Body of pancreas (tissue), 4 donors: ENCODE results near the gene TIPARP.

ENCODE experiments used
- CTCF ChIP-seq, 7 experiments: fragments of 450-650 bp in 4 of 7; fragments of 200-600 bp in 3 of 7; sonication (generic) in 3 of 7; IDR thresholded peaks; one replicate each; pipeline ENCODE4 v1.5.1; 2016 to 2019; ENCODE audit warnings: antibody characterized with exemption in 7 of 7
- POLR2A ChIP-seq, 3 donors: fragments of 450-650 bp; IDR thresholded peaks; one replicate each; pipeline ENCODE4 v1.6.1; 2016; ENCODE audit warnings: antibody characterized with exemption in 3 of 3, mild to moderate bottlenecking in 2 of 3

GRCh38 chr3:156670077-156670476 lies 4.3 kb upstream of the TIPARP start:
- no peak for TF ChIP-seq CTCF (IDR thresholded peaks at IDR 0.05)
- TF ChIP-seq POLR2A (IDR thresholded peaks at IDR 0.05), result no peak
